ENCODE measurements around the gene INSM1.

DNA sequence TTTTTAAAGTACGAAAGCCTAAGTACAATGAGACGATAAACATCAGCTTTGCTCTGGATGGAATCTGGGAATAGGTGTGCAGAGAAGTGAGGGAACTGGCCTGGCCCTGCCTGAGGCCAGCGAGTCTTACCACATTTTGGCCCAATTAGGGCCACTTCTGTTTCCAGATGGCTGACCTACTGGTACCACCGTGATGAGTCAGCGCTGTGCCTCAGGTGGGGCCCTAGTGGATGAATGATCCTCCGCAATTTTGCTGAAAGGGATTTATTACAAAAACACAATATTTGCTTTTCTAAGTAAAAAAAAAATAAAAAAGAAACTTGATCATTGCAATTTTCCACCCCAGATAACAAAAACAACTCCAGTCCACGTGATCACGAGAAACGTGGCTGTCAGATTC, 22.5 kb downstream of the INSM1 start:
- TF ChIP-seq POLR2AphosphoS5 (IDR thresholded peaks at IDR 0.05; ENCODE audit: low read depth, low read length) (no peak), POLR2A (IDR thresholded peaks at IDR 0.05; ENCODE audit: low read depth, low read length) (no peak), TAF1 (IDR thresholded peaks at IDR 0.05; ENCODE audit: low read depth, low read length) (no peak)

All from GM12891 (cell line).